KMS-11 (cell line): ENCODE data around the gene DAB1.

Experiments used
- H2AFZ ChIP-seq: fragments of 200-600 bp; sonication (generic); 2 replicates; pipeline ENCODE4 v1.6.1; 2016; ENCODE audit warnings: antibody characterized with exemption, mixed run types, low read depth
- H3K27ac ChIP-seq: fragments of 200-600 bp; sonication (generic); 2 replicates; pipeline ENCODE4 v1.6.1; 2016; ENCODE audit warnings: mild to moderate bottlenecking, mixed run types
- H3K27me3 ChIP-seq: fragments of 200-600 bp; sonication (generic); 2 replicates; pipeline ENCODE4 v1.6.1; 2017; ENCODE audit warnings: mild to moderate bottlenecking, low read depth, mixed run types, moderate library complexity; ENCODE audit not compliant: insufficient read depth
- H3K36me3 ChIP-seq: fragments of 200-600 bp; sonication (generic); 2 replicates; pipeline ENCODE4 v1.6.1; 2017; ENCODE audit warnings: mild to moderate bottlenecking, mixed run types; ENCODE audit not compliant: insufficient read depth
- H3K4me1 ChIP-seq: fragments of 200-600 bp; sonication (generic); 2 replicates; pipeline ENCODE4 v1.6.1; 2016; ENCODE audit warnings: mild to moderate bottlenecking, low read depth, mixed run types; ENCODE audit not compliant: poor library complexity, severe bottlenecking
- H3K4me2 ChIP-seq: fragments of 200-600 bp; sonication (generic); 2 replicates; pipeline ENCODE4 v1.7.0; 2016; ENCODE audit warnings: mild to moderate bottlenecking, mixed run types
- H3K4me3 ChIP-seq: fragments of 200-600 bp; sonication (generic); IDR thresholded peaks from 2 replicates; pipeline ENCODE4 v1.6.1; 2017; ENCODE audit warnings: low read depth, low read length, mixed read lengths; ENCODE audit not compliant: insufficient read depth
- H3K79me2 ChIP-seq: fragments of 200-600 bp; sonication (generic); 2 replicates; pipeline ENCODE4 v1.6.1; 2016; ENCODE audit warnings: low read depth, mixed run types; ENCODE audit not compliant: insufficient read depth
- H3K9ac ChIP-seq: fragments of 200-600 bp; sonication (generic); 2 replicates; pipeline ENCODE4 v1.6.1; 2016; ENCODE audit warnings: mild to moderate bottlenecking, mixed run types
- H4K20me1 ChIP-seq: fragments of 200-600 bp; sonication (generic); 2 replicates; pipeline ENCODE4 v1.6.1; 2016; ENCODE audit warnings: mild to moderate bottlenecking, mixed run types; ENCODE audit not compliant: insufficient read depth
- TF ChIP-seq, protein P1 (sequence below): fragments of 200-600 bp; sonication (generic); conservative IDR thresholded peaks from 2 replicates; pipeline ENCODE4 v1.6.1; 2017; ENCODE audit warnings: low read depth, mild to moderate bottlenecking, antibody characterized with exemption, low read length, moderate library complexity, mixed read lengths

Gene DAB1

DNA sequence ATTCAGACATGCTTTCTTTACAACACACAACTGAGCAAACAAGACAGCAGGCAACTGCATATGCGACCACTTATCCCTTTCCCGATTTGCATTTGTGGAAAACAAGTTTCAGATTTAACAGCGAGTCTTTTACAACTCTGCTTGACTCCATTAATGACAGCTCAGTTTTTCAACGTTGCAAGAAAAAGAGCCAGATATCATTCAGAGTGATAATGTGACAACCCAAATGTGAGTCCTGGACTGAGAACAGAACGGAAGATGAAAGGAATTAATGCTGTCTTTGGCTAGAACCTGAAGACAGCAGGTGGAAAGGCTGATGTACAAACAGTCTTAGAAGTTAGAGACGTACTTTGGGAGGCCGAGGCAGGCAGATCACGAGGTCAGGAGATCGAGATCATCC lies 375.0 kb downstream of the DAB1 start:
- H3K27ac ChIP-seq: no peak overlapping the region
- H3K36me3 ChIP-seq: no peaks in the 10 kb centered on the region
- no peaks in the 10 kb centered on the region for H3K4me1 ChIP-seq
- no peak overlapping the region for H3K4me2 ChIP-seq
- H4K20me1 ChIP-seq: no peaks in the 10 kb centered on the region
- no peak overlapping the region for H2AFZ ChIP-seq
- H3K4me3 ChIP-seq: no peak overlapping the region
- no peaks in the 10 kb centered on the region for H3K79me2 ChIP-seq
- H3K9ac ChIP-seq: no peak overlapping the region
- H3K27me3 ChIP-seq: no peaks in the 10 kb centered on the region
- TF ChIP-seq, protein P1, sequence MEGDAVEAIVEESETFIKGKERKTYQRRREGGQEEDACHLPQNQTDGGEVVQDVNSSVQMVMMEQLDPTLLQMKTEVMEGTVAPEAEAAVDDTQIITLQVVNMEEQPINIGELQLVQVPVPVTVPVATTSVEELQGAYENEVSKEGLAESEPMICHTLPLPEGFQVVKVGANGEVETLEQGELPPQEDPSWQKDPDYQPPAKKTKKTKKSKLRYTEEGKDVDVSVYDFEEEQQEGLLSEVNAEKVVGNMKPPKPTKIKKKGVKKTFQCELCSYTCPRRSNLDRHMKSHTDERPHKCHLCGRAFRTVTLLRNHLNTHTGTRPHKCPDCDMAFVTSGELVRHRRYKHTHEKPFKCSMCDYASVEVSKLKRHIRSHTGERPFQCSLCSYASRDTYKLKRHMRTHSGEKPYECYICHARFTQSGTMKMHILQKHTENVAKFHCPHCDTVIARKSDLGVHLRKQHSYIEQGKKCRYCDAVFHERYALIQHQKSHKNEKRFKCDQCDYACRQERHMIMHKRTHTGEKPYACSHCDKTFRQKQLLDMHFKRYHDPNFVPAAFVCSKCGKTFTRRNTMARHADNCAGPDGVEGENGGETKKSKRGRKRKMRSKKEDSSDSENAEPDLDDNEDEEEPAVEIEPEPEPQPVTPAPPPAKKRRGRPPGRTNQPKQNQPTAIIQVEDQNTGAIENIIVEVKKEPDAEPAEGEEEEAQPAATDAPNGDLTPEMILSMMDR: no peak

DNA sequence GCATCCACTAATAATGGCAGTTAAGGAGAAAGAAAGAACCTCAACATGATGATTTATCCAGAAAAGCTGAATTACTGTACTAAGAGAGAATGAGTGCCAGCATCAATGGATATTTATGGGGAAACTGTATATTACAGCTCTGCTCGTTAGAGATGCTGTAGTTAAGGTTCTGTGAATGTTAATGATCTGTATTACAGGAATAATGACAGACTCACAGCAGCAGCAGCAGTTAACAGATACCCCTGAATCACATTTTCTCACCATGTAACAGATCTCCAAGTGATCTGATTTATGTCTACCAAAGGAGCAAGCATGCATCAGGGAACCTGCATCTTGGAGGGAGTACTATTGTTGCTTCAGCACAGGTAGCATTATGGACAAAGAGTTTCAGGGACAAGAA lies 377.4 kb downstream of the DAB1 start:
- no peaks in the 10 kb centered on the region for H3K27me3 ChIP-seq
- no peak overlapping the region for H3K27ac ChIP-seq
- H3K36me3 ChIP-seq: no peaks in the 10 kb centered on the region
- TF ChIP-seq, protein P1: no peak
- H3K9ac ChIP-seq: no peak overlapping the region
- H4K20me1 ChIP-seq: no peaks in the 10 kb centered on the region
- H2AFZ ChIP-seq: no peak overlapping the region
- H3K4me2 ChIP-seq: no peak overlapping the region
- no peaks in the 10 kb centered on the region for H3K4me1 ChIP-seq
- no peak overlapping the region for H3K4me3 ChIP-seq
- H3K79me2 ChIP-seq: no peaks in the 10 kb centered on the region

DNA sequence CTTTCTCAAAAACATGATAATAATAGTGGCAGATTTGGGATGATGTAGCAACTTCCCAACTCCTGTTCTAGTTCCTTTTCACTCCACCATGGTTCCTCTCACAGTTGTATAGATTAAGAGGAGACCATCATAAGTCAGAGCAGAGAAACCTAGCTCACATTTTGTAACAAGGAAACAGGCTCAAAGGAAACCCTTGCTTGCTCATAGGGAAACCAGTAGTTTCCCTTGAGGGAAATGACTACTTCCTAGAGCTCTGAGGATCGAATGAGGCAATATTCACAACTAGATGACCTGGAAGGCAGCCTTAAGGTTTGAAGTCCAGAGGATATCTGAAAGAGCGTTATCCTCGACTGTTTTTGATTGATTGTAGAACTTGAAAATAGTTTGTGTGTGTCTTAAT lies 382.0 kb downstream of the DAB1 start:
- no peak overlapping the region for H3K4me2 ChIP-seq
- H3K36me3 ChIP-seq: no peaks in the 10 kb centered on the region
- H3K9ac ChIP-seq: no peak overlapping the region

DNA sequence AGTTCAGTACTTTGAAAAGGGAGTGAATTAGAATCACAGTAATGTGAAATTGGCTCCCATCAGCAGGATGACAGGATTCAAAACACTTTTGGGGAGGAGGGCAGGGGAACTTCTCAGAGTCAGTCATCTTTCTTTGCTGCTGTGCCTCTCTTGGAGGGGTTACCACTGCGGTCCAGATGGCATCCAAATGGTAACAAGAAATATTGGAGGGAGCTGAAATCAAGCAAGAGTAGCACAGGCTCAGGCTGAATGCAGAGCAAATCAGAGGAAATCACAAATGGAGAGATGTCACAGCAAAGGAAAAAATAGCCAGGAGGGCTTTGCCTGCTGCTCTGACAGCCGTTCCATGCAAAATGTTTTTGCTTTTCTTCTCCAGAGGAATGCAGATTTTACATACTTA lies 383.0 kb downstream of the DAB1 start:
- no peak overlapping the region for H2AFZ ChIP-seq
- H3K9ac ChIP-seq: no peak overlapping the region
- no peaks in the 10 kb centered on the region for H3K36me3 ChIP-seq
- no peak overlapping the region for H3K4me2 ChIP-seq
- no peak overlapping the region for H3K27ac ChIP-seq
- H3K4me3 ChIP-seq: no peak overlapping the region
- no peaks in the 10 kb centered on the region for H3K79me2 ChIP-seq
- TF ChIP-seq, protein P1: no peak
- no peaks in the 10 kb centered on the region for H4K20me1 ChIP-seq
- H3K27me3 ChIP-seq: no peaks in the 10 kb centered on the region
- H3K4me1 ChIP-seq: no peaks in the 10 kb centered on the region

More for the DNA sequence above, 382.0 kb downstream of the DAB1 start:
- H3K79me2 ChIP-seq: no peaks in the 10 kb centered on the region
- H3K4me3 ChIP-seq: no peak overlapping the region
- no peak overlapping the region for H2AFZ ChIP-seq
- TF ChIP-seq, protein P1: no peak
- H4K20me1 ChIP-seq: no peaks in the 10 kb centered on the region
- H3K27ac ChIP-seq: no peak overlapping the region
- no peaks in the 10 kb centered on the region for H3K4me1 ChIP-seq
- no peaks in the 10 kb centered on the region for H3K27me3 ChIP-seq
